Hematopoietic multipotent progenitor cell treated with erythropoietin and hydrocortisone succinate and interleukin-3 and kit ligand, for 6 days (in vitro differentiated cells): ENCODE results near the gene OR7C1.
"Not testable (repeated sequence)": the region's sequence is repeated elsewhere in the genome, so short reads cannot be mapped to it uniquely, and the experiment has no call there.

ENCODE experiments used
- DNase-seq: peaks from one replicate; pipeline ENCODE4 v3.0.0-alpha.2; 2015

Gene OR7C1

DNA sequence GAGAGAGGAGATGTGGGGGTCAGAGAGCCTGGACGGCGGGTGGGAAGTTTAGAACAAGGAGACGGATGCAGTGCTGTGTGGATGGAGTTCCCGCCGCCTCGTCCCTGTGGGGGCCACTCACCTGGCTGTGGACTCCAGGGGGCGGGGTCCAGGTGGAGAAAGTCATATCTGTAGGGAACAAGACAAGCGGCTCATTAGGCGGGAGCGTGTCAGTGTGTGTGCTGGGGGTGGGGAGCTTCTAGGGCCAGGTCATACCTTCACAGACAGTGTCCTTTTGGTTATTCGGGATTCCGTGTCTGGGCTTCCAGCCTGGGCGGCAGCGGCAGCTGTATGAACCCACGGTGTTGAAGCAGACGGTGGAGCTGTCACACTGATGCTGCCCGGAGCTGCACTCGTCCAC is 69.6 kb downstream of the OR7C1 start:
- DNase-seq: not testable (repeated sequence)

DNA sequence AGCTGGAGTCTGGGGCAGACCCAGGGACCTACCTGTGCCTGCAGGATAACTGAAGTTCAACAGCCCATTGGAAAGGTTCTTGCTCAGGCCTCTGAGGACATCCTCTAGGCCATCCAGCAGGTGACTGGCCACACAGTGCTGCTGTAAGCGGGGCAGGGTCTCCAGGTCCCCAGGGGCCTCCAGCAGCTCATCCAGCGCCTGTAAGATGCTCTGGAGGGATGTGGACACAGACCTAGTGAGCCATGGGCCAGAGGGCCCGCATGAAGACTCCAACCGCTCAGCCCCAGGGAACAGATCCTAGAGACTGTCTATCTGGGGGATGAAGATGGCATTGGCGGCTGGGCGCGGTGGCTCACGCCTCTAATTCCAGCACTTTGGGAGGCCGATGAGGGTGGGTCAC is 70.6 kb downstream of the OR7C1 start:
- DNase-seq: no peak

DNA sequence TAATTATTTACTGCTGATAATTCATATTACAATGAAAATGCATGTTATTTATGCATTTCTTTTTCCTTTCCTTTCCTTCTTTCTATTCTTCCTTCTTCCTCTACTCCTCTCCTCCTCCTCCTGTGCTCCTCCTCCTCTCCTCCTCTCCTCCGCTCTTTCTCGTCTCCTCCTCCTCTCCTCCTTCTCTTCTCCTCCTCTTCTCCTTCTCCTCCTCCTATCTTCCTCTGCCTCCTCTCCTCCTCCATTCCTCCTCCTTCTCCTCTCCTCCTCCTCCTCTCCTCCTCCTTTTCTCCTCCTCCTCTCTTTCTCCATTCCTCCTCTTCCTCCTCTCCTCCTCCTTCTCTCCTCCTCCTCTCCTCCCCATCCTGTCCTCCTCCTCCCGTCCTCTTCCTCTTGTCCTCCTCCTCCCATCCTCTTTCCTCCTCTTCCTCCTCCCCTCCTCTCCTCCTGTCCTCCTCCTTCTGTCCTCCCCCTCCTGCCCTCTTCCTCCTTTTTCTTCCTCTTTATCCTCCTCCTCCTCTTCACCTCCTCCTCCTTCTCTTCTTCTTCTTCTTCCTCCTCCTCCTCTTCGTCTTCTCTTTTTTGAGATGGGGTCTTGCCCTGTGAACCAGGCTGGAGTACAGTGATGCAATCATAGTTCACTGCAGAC is 71.4 kb downstream of the OR7C1 start:
- no peak for DNase-seq

DNA sequence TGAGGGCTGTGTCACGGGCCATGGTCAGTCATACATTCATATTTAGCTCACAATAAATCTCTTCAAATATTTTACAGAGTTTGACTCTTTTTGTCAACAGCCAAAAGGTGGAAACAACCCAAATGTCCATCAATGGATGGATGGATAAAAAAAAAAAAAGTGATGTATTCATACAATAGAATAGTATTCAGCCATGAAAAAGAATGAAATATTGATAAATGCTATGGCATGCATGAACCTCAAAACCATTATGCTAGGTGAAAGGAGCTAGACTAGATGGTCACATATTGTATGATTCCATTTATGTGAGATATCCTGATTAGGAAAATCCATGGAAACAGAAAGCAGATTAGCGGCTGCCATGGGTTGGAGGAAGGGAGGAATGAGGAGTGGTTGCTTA is 72.9 kb downstream of the OR7C1 start:
- DNase-seq: no peak

DNA sequence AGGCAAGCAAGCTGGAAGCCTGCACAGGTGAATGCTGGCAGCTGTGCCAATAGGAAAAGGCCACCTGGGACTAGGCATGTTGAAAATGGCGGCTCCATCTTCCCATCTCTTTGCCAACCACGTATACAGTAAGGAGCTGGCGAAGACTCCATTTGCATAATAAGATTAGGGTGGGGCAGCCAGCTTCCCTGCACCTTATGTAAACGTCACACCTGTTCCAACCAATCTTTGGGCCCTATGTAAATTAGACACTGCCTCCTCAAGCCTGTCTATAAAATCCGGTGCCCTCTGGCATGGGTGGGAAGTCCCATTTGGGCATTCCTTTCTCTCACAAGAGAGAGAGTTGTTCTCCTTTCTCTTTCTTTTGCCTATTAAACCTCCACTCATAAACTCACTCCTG is 73.4 kb downstream of the OR7C1 start:
- DNase-seq: no peak

DNA sequence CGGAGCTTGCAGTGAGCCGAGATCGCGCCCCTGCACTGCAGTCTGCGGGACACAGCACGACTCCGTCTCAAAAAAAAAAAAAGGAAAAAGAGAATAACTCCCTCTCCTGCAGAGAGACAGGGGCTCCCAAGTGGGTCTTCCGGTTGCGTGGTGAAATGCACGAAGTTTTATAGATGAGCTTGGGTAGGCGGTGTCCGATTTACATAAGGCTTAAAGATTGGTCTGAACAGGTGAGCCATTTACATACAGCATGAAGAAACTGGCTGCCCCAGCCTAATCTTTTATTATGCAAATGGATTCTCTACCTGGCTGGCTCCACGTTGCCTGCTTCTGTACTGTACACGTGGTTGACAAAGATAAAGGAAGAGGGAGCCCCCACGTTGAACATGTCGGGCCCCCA is 76.2 kb downstream of the OR7C1 start:
- no peak for DNase-seq

GRCh38 chr19:14748601-14749000 is 86.4 kb downstream of the OR7C1 start:
- DNase-seq: no peak
